SU-DHL-6 (cell line): ENCODE measurements around the gene CHL1.

Source experiments
- CTCF ChIP-seq: fragments of 200-600 bp; sonication (generic); IDR thresholded peaks from one replicate; pipeline ENCODE4 v1.5.1; 2017; ENCODE audit warnings: antibody characterized with exemption, mild to moderate bottlenecking, low read length, moderate library complexity; ENCODE audit not compliant: insufficient read depth, poor library complexity, severe bottlenecking
- EZH2phosphoT487 ChIP-seq: fragments of 200-600 bp; sonication (generic), shearing (Covaris generic); conservative IDR thresholded peaks from 2 replicates; pipeline ENCODE4 v1.6.1; 2018; ENCODE audit warnings: mild to moderate bottlenecking, antibody characterized with exemption, low read length, moderate library complexity, mixed read lengths

DNA sequence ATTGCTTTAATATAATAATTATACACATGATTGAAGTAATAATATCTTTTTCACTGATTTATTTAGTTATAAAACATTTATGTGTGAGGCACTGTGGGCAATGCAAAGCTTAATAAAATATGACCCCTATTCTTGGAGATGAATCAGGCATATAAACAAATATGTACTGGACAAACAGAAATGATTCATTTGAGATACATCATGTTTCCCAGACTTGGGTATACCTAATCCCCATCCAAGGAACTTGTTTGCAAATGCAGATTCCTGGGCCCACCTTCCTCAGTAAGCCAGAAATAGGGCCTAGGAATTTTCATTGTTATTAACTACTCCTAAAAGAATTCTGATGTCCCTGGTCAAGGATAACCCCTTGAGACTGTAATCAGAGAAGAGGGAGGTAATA, 184.2 kb downstream of the CHL1 start:
- TF ChIP-seq CTCF (no peak), EZH2phosphoT487 (no peak)
